GM10847 (cell line): Measurements from ENCODE around the gene KCNQ5.

ENCODE experiments used
- POLR2A ChIP-seq: IDR thresholded peaks from 2 replicates; pipeline ENCODE4 v1.6.1; 2011; ENCODE audit not compliant: insufficient read length; ENCODE audit errors: extremely low read depth

Gene KCNQ5

DNA sequence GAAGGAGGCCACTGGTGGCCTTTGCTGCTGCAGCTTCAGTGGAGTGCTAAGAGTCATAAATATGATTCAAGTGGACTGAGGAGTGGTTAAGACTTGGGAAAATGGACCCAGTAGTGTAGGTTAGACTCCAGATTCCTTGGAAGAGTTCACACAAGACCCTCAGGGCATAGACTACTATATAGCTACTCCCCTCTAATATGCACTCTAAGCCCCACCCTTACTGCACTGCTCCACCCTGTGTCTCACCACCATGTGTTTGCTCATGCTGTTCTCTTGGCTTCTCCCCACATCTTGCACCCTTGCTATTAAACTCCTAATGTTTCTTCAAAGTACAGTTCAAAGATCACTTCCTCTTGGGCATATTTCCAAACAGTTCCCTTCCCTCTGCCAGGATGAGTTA is 5.7 kb downstream of the KCNQ5 start:
- no peak for TF ChIP-seq POLR2A

DNA sequence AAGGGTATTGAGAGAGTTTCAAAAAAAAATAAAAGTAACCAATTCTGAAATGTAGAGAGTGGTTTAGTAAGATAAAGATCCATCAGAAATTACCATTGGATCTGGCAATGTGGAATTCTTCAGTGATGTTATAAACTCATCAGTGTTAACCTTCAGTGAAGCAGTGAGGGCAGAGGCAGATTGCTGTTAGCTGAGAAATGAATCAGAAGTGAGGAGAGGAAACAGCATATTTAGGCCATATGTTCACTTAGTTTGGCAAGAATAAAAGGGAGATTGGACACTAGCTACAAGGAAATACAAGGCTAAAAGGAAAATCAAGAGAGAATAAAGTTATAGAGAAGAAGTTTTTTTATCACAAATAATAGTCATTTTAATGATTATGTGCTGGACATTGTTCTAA is 9.6 kb downstream of the KCNQ5 start:
- no peak for TF ChIP-seq POLR2A

DNA sequence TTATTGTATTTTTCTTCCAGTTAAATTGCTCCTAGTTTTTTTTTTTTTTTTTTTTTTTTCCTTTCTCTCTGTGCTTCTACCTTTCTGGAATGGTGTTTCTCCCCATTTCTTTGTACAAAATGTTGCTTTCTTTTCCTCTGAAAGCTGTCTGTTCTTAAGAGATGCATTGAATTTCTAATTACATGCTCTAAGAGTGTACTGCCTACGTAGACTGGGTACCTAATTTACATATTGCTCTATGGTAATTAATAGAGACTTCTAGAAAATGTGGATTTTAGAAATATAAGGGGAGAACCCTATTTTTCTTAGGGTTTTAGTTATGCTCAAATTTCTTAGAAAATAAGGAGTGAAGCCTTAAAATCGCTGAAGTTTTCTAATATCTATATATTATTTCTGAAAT is 13.8 kb downstream of the KCNQ5 start:
- TF ChIP-seq POLR2A: no peak

DNA sequence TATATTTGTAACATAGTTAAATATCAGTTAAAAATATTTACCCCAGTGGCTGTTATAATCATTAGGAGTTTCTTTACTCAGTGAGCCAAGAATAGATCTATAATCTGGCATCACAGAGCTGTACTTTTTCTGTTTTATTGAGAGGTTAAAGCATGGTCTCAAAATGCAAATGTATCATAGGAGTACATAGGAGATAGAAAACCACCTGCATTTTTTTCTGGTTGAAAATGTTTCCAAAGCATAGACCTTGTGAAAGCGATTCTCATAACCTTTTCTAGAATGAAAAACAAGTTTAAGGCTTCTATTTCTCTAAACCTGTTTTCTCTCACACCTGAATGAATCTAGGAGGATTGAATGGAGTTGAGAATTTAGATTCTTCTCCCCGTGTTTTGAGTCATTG is 14.4 kb downstream of the KCNQ5 start:
- no peak for TF ChIP-seq POLR2A

DNA sequence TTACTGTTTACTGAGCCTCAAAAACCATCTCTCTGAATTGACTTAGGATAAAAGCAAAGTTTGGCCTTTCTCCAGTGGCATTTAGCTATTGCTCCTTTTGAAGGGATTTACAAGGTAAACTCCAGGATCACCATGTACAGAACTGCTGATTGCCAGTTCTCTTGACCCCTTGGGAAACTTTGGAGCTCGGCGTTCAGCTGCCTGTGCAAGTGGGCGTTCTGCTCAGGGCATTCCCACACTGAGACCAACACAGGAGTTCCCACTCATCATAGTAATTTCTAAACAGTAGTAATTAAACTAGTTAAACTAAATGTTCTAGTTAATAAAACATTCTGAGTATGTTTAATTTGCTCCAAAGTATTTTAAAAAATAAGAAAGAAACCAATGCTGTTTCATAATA is 14.9 kb downstream of the KCNQ5 start:
- no peak for TF ChIP-seq POLR2A

DNA sequence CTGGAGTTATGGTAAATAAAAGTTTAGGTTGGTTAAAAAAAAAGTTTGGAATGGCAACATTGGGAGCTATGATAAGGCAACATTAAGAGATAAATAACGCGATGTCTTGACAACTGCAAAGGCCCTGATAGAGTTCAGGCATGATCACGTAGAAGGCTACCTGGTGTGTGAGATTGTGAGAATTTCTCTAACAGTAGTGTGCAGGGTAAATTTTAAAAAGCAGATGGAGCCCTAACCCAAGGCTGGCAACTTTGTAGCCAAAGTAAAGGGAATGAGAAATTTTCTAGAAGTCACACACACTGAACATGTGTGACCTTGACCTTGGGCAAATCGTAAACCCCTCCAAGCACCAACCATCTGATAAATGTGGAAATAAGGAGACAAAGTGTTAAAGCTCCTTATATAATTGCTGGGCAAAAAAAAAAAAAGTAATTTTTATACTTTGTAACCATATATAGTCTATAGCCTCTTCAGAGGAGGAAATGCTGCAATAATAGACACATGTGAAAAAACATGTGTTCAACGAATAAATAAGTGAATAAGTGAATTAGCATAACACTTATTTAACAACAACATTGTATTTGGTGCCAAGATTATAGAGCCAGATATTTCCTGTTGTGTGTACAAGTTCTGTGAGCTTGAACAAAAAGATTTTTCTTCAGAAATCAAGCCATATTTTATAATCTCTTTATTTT is 18.2 kb downstream of the KCNQ5 start:
- TF ChIP-seq POLR2A: no peak

DNA sequence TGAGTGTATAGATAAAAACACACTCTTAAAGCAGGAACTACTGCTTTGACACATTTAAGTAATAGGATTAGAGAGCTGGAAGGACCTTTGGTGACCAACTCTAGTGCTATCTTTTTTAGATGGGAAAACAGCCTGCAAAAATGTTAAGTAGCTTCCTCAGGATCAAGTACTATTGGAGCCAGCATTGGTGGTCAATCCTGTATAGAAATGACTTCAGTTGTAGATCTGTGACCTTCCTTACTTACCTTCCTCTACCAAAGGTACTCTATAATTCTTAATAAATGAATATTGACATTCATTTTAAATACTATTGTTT is 18.7 kb downstream of the KCNQ5 start:
- TF ChIP-seq POLR2A: no peak

DNA sequence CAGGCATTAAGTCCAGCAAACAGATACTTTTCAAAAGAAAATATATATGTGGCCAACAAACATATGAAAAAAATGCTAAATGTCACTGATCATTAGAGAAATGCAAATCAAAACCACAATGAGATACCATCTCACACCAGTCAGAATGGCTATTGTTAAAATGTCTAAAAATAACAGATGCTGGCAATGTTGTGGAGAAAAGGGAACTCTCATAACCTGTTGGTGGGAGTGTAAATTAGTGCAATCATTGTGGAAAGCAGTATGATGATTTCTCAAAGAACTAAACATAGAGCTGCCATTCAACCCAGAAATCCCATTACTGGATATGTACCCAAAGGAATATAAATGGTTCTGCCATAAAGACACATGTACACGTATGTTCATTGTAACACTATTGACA is 20.6 kb downstream of the KCNQ5 start:
- no peak for TF ChIP-seq POLR2A

DNA sequence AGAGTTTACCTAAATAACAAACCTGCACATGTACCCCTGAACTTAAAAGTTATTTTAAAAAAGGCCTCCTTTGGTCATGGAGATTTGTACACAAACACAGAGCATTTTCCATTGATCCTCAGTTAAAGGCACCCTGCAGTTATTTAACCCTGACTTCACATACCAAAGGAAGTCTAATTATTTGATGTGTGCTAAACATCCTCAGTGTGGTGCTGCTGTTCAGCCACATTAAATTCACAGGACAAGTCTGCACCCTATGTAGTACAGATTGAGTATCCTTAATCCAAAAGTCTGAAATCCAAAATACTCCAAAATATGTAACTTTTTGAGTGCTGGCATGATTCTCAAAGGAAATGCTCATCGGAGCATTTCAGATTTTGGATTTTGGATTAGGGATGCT is 21.4 kb downstream of the KCNQ5 start:
- TF ChIP-seq POLR2A: no peak

DNA sequence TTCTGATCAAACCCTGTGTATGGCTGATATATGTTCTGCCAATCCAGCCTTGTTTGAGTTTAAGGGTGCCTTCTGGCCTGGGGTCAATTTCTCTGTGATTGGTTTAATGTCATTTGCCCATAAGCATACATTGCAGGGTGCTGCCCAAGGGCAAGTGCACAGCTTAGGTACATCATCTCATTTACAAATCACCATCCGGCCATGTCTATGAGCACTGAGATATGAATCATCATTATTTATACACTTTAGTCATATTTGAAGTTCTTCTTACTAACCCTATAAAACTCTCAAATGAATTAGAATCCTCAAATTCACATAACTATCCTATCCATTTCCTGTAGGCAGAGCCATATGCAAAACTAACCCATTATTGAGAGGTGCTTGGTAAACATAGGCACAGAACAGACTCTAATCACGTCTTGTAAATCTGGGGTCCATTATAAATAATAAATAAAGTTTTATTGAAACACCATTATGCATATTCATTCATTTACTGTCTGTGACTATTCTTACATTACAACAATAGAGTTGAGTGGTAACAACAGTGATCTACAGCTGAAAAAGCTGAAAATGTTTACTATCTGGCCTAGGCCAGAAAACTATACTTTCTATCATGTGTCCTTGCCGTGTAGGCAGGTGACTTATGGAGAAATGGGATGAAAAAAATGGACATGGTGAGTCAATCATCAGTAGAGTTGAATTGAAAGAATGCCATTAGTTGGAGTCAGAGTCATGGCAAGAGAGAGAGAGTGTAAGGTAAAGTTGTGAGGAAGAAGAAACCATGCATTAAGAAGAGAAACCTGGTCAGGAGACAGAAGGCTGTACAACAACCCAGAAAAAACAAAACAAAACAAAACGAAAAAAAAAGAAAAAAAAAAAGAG is 25.0 kb downstream of the KCNQ5 start:
- TF ChIP-seq POLR2A: no peak

DNA sequence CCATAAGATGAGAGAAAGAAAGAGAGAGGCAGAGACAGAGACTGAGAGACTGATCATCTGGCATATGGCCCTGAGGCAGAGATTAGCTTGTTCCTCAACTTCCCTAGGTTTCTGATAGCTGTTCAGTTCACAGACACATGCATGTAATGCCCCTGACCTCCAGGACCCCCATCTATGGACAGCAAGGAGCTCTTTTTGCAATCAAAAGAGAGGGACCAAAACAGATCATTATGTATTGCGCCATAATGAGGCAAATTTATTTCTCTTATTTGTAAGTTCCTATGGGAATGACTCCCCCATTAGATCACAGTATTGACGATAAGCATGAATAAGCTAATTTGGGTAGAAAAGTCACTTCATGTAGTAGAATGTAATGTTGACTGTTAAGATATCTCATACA is 25.6 kb downstream of the KCNQ5 start:
- TF ChIP-seq POLR2A: no peak

DNA sequence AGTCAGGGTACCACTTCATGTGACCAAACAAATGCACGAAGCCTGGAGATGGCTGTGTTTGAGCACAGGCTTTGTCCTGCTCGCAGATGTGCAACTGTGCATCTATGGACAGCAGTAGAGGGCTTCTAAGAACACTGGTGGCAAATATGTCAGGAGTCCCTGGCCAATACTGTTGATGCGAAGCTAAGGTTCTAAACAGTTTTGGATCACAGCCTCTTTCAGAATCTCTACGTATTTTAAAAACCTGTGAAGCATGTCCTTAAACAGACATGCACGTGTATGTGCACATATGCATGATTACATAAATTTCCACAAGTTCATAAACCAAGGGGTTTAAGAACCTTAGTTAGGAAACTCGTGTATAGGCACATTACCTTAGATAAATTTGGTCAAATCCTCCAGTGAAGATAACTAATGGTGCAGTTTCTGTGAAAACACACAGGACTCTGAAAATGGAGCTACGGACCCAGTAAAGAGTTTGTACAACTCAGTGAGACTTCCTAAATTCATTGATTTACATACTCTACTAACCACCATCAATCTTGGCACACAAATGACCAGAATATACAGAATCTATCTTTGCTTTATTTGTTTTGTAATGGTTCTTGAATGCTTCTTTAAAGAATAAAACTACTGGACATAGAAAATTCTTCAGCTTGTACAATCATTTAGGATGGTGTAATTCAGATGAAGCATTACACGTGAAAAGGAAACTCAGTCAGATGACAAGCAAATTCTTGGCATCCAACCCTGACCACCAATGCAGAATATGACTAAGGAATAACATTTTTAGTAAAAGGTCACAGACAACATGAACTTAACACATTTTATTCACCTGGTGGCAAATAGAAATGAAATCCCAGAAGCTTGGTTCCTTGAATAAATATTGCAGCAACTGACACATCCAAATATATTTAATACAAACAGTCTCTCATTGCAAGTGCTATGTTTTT is 27.4 kb downstream of the KCNQ5 start:
- TF ChIP-seq POLR2A: no peak

DNA sequence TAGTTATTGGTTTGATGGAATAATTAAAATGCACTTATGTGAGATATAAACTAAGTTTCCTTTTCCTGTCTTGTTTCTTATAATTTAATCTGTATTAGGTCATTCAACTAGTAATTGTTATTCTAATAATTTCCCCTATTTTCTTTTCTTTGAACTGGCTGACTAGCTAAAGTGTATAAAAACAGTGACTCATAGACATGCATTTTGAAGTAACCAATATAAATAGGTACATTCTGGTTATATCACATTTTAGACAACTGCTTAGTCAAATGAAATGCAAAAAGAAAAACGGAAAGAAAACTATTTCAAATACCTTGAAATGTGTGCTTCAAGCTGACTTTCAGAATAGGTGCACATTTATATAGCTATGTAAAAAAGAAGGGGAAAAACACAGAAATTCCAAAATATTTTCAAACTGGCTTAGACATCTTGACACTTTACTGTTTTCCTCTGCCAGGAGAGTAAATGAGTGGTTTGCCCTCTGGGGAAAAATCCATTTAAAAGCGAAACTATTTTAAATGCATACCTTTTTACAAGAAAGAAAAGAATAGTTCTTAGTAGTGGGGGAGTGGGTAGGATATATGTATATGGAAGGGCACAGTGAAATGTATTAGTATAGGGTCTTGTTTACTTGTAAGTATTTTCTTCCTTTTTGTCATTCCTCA is 28.3 kb downstream of the KCNQ5 start:
- no peak for TF ChIP-seq POLR2A

DNA sequence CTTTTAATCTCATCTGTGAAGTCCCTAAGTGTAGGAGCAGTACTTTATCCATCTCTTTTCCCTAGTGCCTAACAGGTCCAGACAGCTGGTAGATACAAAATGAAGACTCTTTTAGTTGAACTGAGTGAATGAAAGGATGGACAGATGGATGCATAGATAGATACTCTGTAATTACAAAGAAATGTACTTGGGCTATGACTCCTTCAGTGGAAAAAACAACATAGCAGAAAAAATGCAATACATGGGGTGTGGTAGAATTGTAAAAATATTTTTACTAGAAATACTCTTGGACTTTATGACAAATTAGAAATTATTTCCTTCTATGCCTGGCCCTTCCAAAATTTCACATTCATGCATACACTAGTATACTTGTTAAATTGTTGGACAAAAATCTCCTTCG is 29.3 kb downstream of the KCNQ5 start:
- TF ChIP-seq POLR2A: no peak
